H9 (cell line): Measurements from ENCODE around the gene ITGB6. TPM values are rescaled to one million over a fixed set of nuclear protein-coding genes. Genes with fewer than 3 reads are reported as not detected.

Source experiments
- DNase-seq: peaks from one replicate; pipeline ENCODE4 v3.0.0-alpha.2; 2017
- H2AFZ ChIP-seq: one replicate; pipeline ENCODE4 v1.6.1; 2013; ENCODE audit warnings: mild to moderate bottlenecking, low read length, control low read depth, moderate library complexity
- H2AK5ac ChIP-seq: 2 replicates; pipeline ENCODE4 v1.6.1; 2013; ENCODE audit warnings: low read length, control low read depth, mixed read lengths; ENCODE audit not compliant: insufficient read length
- H2BK120ac ChIP-seq: one replicate; pipeline ENCODE4 v1.6.1; 2013; ENCODE audit warnings: low read depth, mild to moderate bottlenecking, low read length, control low read depth, inconsistent platforms; ENCODE audit not compliant: poor library complexity, severe bottlenecking
- H2BK12ac ChIP-seq: 2 replicates; pipeline ENCODE4 v1.6.1; 2013; ENCODE audit warnings: low read length, control low read depth, mixed read lengths, low read depth; ENCODE audit not compliant: insufficient read length
- H2BK15ac ChIP-seq: 2 replicates; pipeline ENCODE4 v1.6.1; 2013; ENCODE audit warnings: low read depth, low read length, control low read depth
- H2BK20ac ChIP-seq: one replicate; pipeline ENCODE4 v1.6.1; 2013; ENCODE audit warnings: low read depth, mild to moderate bottlenecking, low read length, control low read depth, inconsistent platforms; ENCODE audit not compliant: poor library complexity, severe bottlenecking
- H2BK5ac ChIP-seq: 2 replicates; pipeline ENCODE4 v1.6.1; 2013; ENCODE audit warnings: low read length, control low read depth, mixed read lengths; ENCODE audit not compliant: insufficient read length
- H3K14ac ChIP-seq: 2 replicates; pipeline ENCODE4 v1.6.1; 2013; ENCODE audit warnings: low read length, control low read depth; ENCODE audit not compliant: insufficient read depth
- H3K18ac ChIP-seq: 2 replicates; pipeline ENCODE4 v1.6.1; 2013; ENCODE audit warnings: low read depth, mild to moderate bottlenecking, mixed read lengths, low read length, control low read depth; ENCODE audit not compliant: insufficient read length
- H3K23ac ChIP-seq: 2 replicates; pipeline ENCODE4 v1.6.1; 2013; ENCODE audit warnings: low read length, control low read depth, mixed read lengths, low read depth; ENCODE audit not compliant: insufficient read length
- H3K23me2 ChIP-seq: 2 replicates; pipeline ENCODE4 v1.6.1; 2013; ENCODE audit warnings: low read depth, mild to moderate bottlenecking, mixed read lengths, low read length, control low read depth; ENCODE audit not compliant: insufficient read length, poor library complexity, severe bottlenecking
- H3K27ac ChIP-seq: 2 replicates; pipeline ENCODE4 v1.5.1; 2013; ENCODE audit warnings: low read length, control low read depth, mixed read lengths, low read depth; ENCODE audit not compliant: insufficient read length
- H3K27me3 ChIP-seq: 2 replicates; pipeline ENCODE4 v1.6.1; 2013; ENCODE audit warnings: low read length, control low read depth, inconsistent platforms; ENCODE audit not compliant: insufficient read depth
- H3K4ac ChIP-seq: 2 replicates; pipeline ENCODE4 v1.6.1; 2013; ENCODE audit warnings: low read depth, mild to moderate bottlenecking, control low read depth, inconsistent platforms, low read length, moderate library complexity
- H3K4me1 ChIP-seq: 2 replicates; pipeline ENCODE4 v1.6.1; 2013; ENCODE audit warnings: low read length, control low read depth, inconsistent platforms; ENCODE audit not compliant: insufficient read depth
- H3K4me2 ChIP-seq: 2 replicates; pipeline ENCODE4 v1.6.1; 2013; ENCODE audit warnings: low read length, control low read depth, mixed read lengths; ENCODE audit not compliant: insufficient read length, insufficient read depth
- H3K56ac ChIP-seq: 2 replicates; pipeline ENCODE4 v1.6.1; 2013; ENCODE audit warnings: low read depth, mild to moderate bottlenecking, mixed read lengths, low read length, control low read depth; ENCODE audit not compliant: insufficient read length
- H3K79me1 ChIP-seq: 2 replicates; pipeline ENCODE4 v1.6.1; 2013; ENCODE audit warnings: low read depth, mild to moderate bottlenecking, moderate library complexity, low read length, control low read depth, inconsistent platforms; ENCODE audit not compliant: insufficient read depth, poor library complexity, severe bottlenecking
- H3K79me2 ChIP-seq: 2 replicates; pipeline ENCODE4 v1.6.1; 2013; ENCODE audit warnings: low read length, control low read depth, inconsistent platforms; ENCODE audit not compliant: insufficient read depth
- H3K9ac ChIP-seq: 2 replicates; pipeline ENCODE4 v1.6.1; 2013; ENCODE audit warnings: low read length, control low read depth, mixed read lengths; ENCODE audit not compliant: insufficient read length; ENCODE audit errors: extremely low read depth
- H3K9me3 ChIP-seq: one replicate; pipeline ENCODE4 v1.6.1; 2013; ENCODE audit warnings: low read depth, low read length, inconsistent platforms; ENCODE audit not compliant: control insufficient read depth
- H3T11ph ChIP-seq: one replicate; pipeline ENCODE4 v1.6.1; 2013; ENCODE audit warnings: mild to moderate bottlenecking, low read length, control low read depth, inconsistent platforms
- H4K20me1 ChIP-seq: one replicate; pipeline ENCODE4 v1.6.1; 2013; ENCODE audit not compliant: control insufficient read depth, insufficient read length, insufficient read depth
- H4K5ac ChIP-seq: 2 replicates; pipeline ENCODE4 v1.6.1; 2013; ENCODE audit warnings: low read depth, mild to moderate bottlenecking, mixed read lengths, low read length, control low read depth; ENCODE audit not compliant: insufficient read length
- H4K8ac ChIP-seq: replicated peaks from 2 replicates; pipeline ENCODE4 v1.6.1; 2013; ENCODE audit warnings: low read length, control low read depth, mixed read lengths, low read depth; ENCODE audit not compliant: insufficient read length
- H4K91ac ChIP-seq: 2 replicates; pipeline ENCODE4 v1.6.1; 2013; ENCODE audit warnings: low read depth, mild to moderate bottlenecking, moderate library complexity, mixed read lengths, low read length, control low read depth; ENCODE audit not compliant: insufficient read length
- H3K27ac Mint-ChIP-seq, 3 experiments: 2 replicates in 2 of 3; 3 replicates in 1 of 3; pipeline ENCODE4 v1.8.0; 2020 to 2021; ENCODE audit warnings: mixed read lengths in 3 of 3, mild to moderate bottlenecking in 1 of 3, moderate library complexity in 1 of 3
- H3K27me3 Mint-ChIP-seq: 2 replicates; pipeline ENCODE4 v1.8.0; 2021; ENCODE audit warnings: low read depth, mild to moderate bottlenecking, moderate library complexity, mixed read lengths
- H3K36me3 Mint-ChIP-seq, 3 experiments: 2 replicates in 2 of 3; 3 replicates in 1 of 3; pipeline ENCODE4 v1.8.0; 2020 to 2021; ENCODE audit warnings: low read depth in 3 of 3, mixed read lengths in 3 of 3; ENCODE audit not compliant: insufficient read depth in 1 of 3
- H3K4me1 Mint-ChIP-seq, 2 experiments: 2 replicates each; pipeline ENCODE4 v1.8.0; 2020; ENCODE audit warnings: mixed read lengths in 2 of 2
- H3K4me3 Mint-ChIP-seq, 2 experiments: 2 replicates in 1 of 2; 3 replicates in 1 of 2; pipeline ENCODE4 v1.8.0; 2020 to 2021; ENCODE audit warnings: mild to moderate bottlenecking in 2 of 2, mixed read lengths in 2 of 2, moderate library complexity in 1 of 2
- H3K9me3 Mint-ChIP-seq, 2 experiments: 2 replicates in 1 of 2; 3 replicates in 1 of 2; pipeline ENCODE4 v1.8.0; 2020; ENCODE audit warnings: mild to moderate bottlenecking in 2 of 2, mixed read lengths in 2 of 2, moderate library complexity in 1 of 2
- WGBS: extraction: QIAGEN DNeasy Blood & Tissue Kit; methylation state at CpG from one replicate; pipeline ENCODE4 v1.1.7; 2013; ENCODE audit warnings: missing lambda C conversion rate, low lambda C conversion rate, mixed read lengths; ENCODE audit not compliant: insufficient read length; ENCODE audit errors: extremely low coverage; 5-methylcytosine and 5-hydroxymethylcytosine counted together
- total RNA-seq: library from RNA; stranded (reverse); gene quantifications from 2 replicates; pipeline ENCODE4 v1.2.1, GENCODE V29; 2021
- TF ChIP-seq, protein P1 (sequence below): fragments of 200-600 bp; sonication (generic); conservative IDR thresholded peaks from 3 replicates; pipeline ENCODE4 v1.8.0; 2021; ENCODE audit warnings: antibody characterized with exemption, mild to moderate bottlenecking

ITGB6 gene
- total RNA-seq, 1 experiment from 2014 or later, result not detected

DNA sequence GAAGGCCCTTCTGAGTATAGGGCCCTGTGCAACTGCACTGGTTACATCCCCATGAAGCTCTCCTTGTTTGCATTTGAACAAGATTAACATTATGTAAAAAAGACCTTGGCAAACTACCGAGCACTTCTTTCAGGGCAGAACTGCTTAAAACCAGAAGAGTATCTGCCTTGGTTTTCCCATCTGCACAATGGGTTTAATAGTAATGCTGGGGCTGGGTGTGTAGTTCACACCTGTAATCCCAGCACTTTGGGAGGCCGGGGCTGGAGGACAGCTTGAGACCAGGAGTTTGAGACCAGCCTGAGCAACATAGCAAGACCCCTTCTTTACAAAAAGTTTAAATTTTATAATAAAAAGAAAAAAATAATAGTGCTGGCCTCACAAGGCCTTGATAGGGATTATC, 146.1 kb downstream of the ITGB6 start:
- peaks cover 19% of the 10 kb centered on the region for H3K27me3 Mint-ChIP-seq
- H2BK120ac ChIP-seq, result no peak overlapping the region
- H3K23ac ChIP-seq, result no peak overlapping the region
- H3K4ac ChIP-seq, result no peak overlapping the region
- no peak overlapping the region for H3K4me2 ChIP-seq
- no peak overlapping the region for H3K56ac ChIP-seq
- no peaks in the 10 kb centered on the region for H3K27me3 ChIP-seq
- peaks cover 5% of the 10 kb centered on the region; the same call in 1 of the 2 replicates for H3K4me1 ChIP-seq
- no peak overlapping the region for H2BK20ac ChIP-seq
- H2AK5ac ChIP-seq, result no peak overlapping the region
- no peak for DNase-seq
- no peak overlapping the region for H2BK5ac ChIP-seq
- no CpG with 5 or more reads among the region's 2 CpGs for WGBS
- no peak overlapping the region for H2AFZ ChIP-seq
- no peak overlapping the region for H3K27ac ChIP-seq
- H3K9ac ChIP-seq, result no peak overlapping the region
- H2BK12ac ChIP-seq, result no peak overlapping the region
- H3K4me3 Mint-ChIP-seq, result no peak overlapping the region
- no peak overlapping the region for H4K91ac ChIP-seq
- H4K20me1 ChIP-seq, result no peaks in the 10 kb centered on the region
- no peaks in the 10 kb centered on the region; a peak in 1 of 5 replicates for H3K9me3 Mint-ChIP-seq
- H3K14ac ChIP-seq, result no peak overlapping the region
- H3K9me3 ChIP-seq, result no peaks in the 10 kb centered on the region
- no peak overlapping the region for H3K18ac ChIP-seq
- no peaks in the 10 kb centered on the region for H3K79me1 ChIP-seq
- no peak overlapping the region for H2BK15ac ChIP-seq
- peaks cover 0 to 7% (median 2%) of the 10 kb centered on the region in 3 experiments; a peak in 3 of 7 replicates for H3K36me3 Mint-ChIP-seq
- no peaks in the 10 kb centered on the region for H3K23me2 ChIP-seq
- no peaks in the 10 kb centered on the region for H3K79me2 ChIP-seq
- H4K8ac ChIP-seq, result no peak overlapping the region
- TF ChIP-seq, protein P1, sequence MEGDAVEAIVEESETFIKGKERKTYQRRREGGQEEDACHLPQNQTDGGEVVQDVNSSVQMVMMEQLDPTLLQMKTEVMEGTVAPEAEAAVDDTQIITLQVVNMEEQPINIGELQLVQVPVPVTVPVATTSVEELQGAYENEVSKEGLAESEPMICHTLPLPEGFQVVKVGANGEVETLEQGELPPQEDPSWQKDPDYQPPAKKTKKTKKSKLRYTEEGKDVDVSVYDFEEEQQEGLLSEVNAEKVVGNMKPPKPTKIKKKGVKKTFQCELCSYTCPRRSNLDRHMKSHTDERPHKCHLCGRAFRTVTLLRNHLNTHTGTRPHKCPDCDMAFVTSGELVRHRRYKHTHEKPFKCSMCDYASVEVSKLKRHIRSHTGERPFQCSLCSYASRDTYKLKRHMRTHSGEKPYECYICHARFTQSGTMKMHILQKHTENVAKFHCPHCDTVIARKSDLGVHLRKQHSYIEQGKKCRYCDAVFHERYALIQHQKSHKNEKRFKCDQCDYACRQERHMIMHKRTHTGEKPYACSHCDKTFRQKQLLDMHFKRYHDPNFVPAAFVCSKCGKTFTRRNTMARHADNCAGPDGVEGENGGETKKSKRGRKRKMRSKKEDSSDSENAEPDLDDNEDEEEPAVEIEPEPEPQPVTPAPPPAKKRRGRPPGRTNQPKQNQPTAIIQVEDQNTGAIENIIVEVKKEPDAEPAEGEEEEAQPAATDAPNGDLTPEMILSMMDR, result no peak
- no peak overlapping the region for H4K5ac ChIP-seq
- H3T11ph ChIP-seq, result no peak overlapping the region
- H3K4me1 Mint-ChIP-seq, result peaks cover 41 to 55% of the 10 kb centered on the region in 2 experiments
- H3K27ac Mint-ChIP-seq, result no peak overlapping the region
